ENCODE measurements around the gene LINGO1. TPM values are rescaled to one million over a fixed set of nuclear protein-coding genes. Genes with fewer than 3 reads are reported as not detected.

Gene LINGO1
- total and polyA plus RNA-seq, 9 of the 15 experiments (the other 6 are each of a cell fraction or from before 2014, with no cell fraction given) = 0.07 to 15.3 (median 2.1) TPM

DNA sequence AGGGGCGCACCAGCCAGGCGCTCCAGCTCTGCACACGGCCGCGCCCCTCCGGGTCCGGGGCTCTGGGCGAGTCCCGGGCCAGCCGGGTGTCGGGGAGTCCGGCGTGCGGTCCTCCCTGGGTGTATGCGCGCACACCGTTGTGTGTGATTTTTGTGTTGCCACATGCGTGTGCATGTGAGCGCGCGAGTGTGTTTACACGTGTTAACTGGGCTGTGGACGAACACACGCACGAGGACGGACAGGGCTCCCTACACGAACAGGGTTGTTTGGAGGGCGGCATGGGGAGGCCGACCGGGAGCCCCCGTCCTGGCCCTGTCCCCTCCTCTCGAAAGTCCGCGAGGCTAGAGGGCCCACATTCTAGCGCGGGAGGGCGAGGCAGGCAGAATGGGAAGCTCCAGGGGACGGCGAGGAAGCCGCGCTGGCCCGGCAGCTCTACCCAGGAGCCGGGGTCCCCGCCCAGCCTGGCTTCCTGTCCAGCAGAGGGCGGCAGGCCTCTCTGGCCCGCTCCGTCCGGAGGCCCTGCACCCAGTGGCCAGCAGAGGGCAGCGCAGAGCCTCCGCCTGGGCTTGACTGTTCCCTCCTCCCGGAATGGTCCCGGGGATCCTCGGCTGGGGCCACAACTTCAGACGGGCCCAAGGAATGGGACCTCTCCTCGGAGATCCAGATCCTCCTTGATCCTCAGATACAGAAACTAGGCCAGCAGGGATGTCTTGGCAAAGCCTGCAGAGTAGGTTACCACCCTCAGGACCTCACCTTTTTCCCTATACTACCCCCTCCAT lies 611 bp upstream of the LINGO1 start (continued):
- no peak for TF ChIP-seq ZFP30 (CRISPR knock-in tag; IDR thresholded peaks at IDR 0.05; ENCODE audit: borderline replicate concordance)
- TF ChIP-seq MECOM (CRISPR knock-in tag; IDR thresholded peaks at IDR 0.05) = no peak
- TF ChIP-seq, protein P1, sequence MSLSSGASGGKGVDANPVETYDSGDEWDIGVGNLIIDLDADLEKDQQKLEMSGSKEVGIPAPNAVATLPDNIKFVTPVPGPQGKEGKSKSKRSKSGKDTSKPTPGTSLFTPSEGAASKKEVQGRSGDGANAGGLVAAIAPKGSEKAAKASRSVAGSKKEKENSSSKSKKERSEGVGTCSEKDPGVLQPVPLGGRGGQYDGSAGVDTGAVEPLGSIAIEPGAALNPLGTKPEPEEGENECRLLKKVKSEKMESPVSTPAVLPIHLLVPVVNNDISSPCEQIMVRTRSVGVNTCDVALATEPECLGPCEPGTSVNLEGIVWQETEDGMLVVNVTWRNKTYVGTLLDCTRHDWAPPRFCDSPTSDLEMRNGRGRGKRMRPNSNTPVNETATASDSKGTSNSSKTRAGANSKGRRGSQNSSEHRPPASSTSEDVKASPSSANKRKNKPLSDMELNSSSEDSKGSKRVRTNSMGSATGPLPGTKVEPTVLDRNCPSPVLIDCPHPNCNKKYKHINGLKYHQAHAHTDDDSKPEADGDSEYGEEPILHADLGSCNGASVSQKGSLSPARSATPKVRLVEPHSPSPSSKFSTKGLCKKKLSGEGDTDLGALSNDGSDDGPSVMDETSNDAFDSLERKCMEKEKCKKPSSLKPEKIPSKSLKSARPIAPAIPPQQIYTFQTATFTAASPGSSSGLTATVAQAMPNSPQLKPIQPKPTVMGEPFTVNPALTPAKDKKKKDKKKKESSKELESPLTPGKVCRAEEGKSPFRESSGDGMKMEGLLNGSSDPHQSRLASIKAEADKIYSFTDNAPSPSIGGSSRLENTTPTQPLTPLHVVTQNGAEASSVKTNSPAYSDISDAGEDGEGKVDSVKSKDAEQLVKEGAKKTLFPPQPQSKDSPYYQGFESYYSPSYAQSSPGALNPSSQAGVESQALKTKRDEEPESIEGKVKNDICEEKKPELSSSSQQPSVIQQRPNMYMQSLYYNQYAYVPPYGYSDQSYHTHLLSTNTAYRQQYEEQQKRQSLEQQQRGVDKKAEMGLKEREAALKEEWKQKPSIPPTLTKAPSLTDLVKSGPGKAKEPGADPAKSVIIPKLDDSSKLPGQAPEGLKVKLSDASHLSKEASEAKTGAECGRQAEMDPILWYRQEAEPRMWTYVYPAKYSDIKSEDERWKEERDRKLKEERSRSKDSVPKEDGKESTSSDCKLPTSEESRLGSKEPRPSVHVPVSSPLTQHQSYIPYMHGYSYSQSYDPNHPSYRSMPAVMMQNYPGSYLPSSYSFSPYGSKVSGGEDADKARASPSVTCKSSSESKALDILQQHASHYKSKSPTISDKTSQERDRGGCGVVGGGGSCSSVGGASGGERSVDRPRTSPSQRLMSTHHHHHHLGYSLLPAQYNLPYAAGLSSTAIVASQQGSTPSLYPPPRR (CRISPR knock-in tag; IDR thresholded peaks at IDR 0.05; ENCODE audit: borderline replicate concordance) = peak; percentile 37; the same call in 1 of the 2 replicates
- no peak for TF ChIP-seq TEAD4 (IDR thresholded peaks at IDR 0.05; ENCODE audit: low read length)
- no peak for TF ChIP-seq TEAD4 (CRISPR knock-in tag; IDR thresholded peaks at IDR 0.05; ENCODE audit: borderline replicate concordance)
- TF ChIP-seq ZNF133 (CRISPR knock-in tag; IDR thresholded peaks at IDR 0.05) = no peak
- no peak for TF ChIP-seq ZNF316 (IDR thresholded peaks at IDR 0.05)
- TF ChIP-seq TCF7L2 (IDR thresholded peaks at IDR 0.05; ENCODE audit: low read depth, low read length) = no peak
- TF ChIP-seq RBM25 (IDR thresholded peaks at IDR 0.05; ENCODE audit: low read depth, low read length, severe bottlenecking) = no peak
- TF ChIP-seq POLR2H (tag; IDR thresholded peaks at IDR 0.05; ENCODE audit: low read depth) = no peak
- TF ChIP-seq, protein P2, sequence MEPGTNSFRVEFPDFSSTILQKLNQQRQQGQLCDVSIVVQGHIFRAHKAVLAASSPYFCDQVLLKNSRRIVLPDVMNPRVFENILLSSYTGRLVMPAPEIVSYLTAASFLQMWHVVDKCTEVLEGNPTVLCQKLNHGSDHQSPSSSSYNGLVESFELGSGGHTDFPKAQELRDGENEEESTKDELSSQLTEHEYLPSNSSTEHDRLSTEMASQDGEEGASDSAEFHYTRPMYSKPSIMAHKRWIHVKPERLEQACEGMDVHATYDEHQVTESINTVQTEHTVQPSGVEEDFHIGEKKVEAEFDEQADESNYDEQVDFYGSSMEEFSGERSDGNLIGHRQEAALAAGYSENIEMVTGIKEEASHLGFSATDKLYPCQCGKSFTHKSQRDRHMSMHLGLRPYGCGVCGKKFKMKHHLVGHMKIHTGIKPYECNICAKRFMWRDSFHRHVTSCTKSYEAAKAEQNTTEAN (CRISPR knock-in tag; IDR thresholded peaks at IDR 0.05) = no peak
- TF ChIP-seq, protein P3, sequence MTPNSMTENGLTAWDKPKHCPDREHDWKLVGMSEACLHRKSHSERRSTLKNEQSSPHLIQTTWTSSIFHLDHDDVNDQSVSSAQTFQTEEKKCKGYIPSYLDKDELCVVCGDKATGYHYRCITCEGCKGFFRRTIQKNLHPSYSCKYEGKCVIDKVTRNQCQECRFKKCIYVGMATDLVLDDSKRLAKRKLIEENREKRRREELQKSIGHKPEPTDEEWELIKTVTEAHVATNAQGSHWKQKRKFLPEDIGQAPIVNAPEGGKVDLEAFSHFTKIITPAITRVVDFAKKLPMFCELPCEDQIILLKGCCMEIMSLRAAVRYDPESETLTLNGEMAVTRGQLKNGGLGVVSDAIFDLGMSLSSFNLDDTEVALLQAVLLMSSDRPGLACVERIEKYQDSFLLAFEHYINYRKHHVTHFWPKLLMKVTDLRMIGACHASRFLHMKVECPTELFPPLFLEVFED (CRISPR knock-in tag; conservative IDR thresholded peaks at IDR 0.05) = no peak
- TF ChIP-seq ZNF699 (CRISPR knock-in tag; IDR thresholded peaks at IDR 0.05; ENCODE audit: insufficient replicate concordance) = no peak
- TF ChIP-seq, protein P4, sequence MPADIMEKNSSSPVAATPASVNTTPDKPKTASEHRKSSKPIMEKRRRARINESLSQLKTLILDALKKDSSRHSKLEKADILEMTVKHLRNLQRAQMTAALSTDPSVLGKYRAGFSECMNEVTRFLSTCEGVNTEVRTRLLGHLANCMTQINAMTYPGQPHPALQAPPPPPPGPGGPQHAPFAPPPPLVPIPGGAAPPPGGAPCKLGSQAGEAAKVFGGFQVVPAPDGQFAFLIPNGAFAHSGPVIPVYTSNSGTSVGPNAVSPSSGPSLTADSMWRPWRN (IDR thresholded peaks at IDR 0.05; ENCODE audit: low read depth) = no peak
- no peak for TF ChIP-seq ZNF584 (CRISPR knock-in tag; IDR thresholded peaks at IDR 0.05; ENCODE audit: low read depth)
- TF ChIP-seq NCOA1 (IDR thresholded peaks at IDR 0.05; ENCODE audit: low read depth) = peak; percentile 17; the same call in 1 of the 2 replicates
- no peak for TF ChIP-seq POLR3G (IDR thresholded peaks at IDR 0.05; ENCODE audit: extremely low read depth, insufficient read length, insufficient replicate concordance)
- TF ChIP-seq, protein P5, sequence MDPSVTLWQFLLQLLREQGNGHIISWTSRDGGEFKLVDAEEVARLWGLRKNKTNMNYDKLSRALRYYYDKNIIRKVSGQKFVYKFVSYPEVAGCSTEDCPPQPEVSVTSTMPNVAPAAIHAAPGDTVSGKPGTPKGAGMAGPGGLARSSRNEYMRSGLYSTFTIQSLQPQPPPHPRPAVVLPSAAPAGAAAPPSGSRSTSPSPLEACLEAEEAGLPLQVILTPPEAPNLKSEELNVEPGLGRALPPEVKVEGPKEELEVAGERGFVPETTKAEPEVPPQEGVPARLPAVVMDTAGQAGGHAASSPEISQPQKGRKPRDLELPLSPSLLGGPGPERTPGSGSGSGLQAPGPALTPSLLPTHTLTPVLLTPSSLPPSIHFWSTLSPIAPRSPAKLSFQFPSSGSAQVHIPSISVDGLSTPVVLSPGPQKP (CRISPR knock-in tag; IDR thresholded peaks at IDR 0.05) = no peak
